DMS53 treated with DMSO at 0.1 percent for 48 hours (cell line): ENCODE data around the gene SUPT20H.
"Not testable (repeated sequence)": the region's sequence is repeated elsewhere in the genome, so short reads cannot be mapped to it uniquely, and the experiment has no call there.

ENCODE experiments used
- DNase-seq: peaks from one replicate; lab custom pipeline; 2025; ENCODE audit not compliant: unreplicated experiment; lab: John Stamatoyannopoulos, UW

Gene SUPT20H

GRCh38 chr13:37070145-37070695 lies 10.7 kb upstream of the SUPT20H start:
- no peak for DNase-seq

GRCh38 chr13:37069597-37070103 lies 10.2 kb upstream of the SUPT20H start:
- no peak for DNase-seq

- DNase-seq: no peak
Observed at GRCh38 chr13:37068962-37069361, 9.5 kb upstream of the SUPT20H start.

- DNase-seq: no peak
Observed at GRCh38 chr13:37067874-37068273, 8.4 kb upstream of the SUPT20H start.

- no peak for DNase-seq
Observed at GRCh38 chr13:37065890-37066526, 6.5 kb upstream of the SUPT20H start.

- DNase-seq: no peak
Observed at GRCh38 chr13:37059848-37060192, 332 bp upstream of the SUPT20H start.

GRCh38 chr13:37056228-37056627 lies 3.3 kb downstream of the SUPT20H start:
- DNase-seq: not testable (repeated sequence)

GRCh38 chr13:37053111-37053510 lies 6.4 kb downstream of the SUPT20H start:
- DNase-seq: not testable (repeated sequence)

GRCh38 chr13:37049810-37050209 lies 9.7 kb downstream of the SUPT20H start:
- no peak for DNase-seq

- DNase-seq: no peak
Observed at GRCh38 chr13:37047846-37048245, 11.6 kb downstream of the SUPT20H start.

GRCh38 chr13:37047032-37047431 lies 12.5 kb downstream of the SUPT20H start:
- no peak for DNase-seq

GRCh38 chr13:37046062-37046461 lies 13.4 kb downstream of the SUPT20H start:
- no peak for DNase-seq

- DNase-seq: no peak
Observed at GRCh38 chr13:37040789-37041188, 18.7 kb downstream of the SUPT20H start.

- no peak for DNase-seq
Observed at GRCh38 chr13:37039896-37040295, 19.6 kb downstream of the SUPT20H start.

GRCh38 chr13:37037241-37037640 lies 22.2 kb downstream of the SUPT20H start:
- DNase-seq: no peak

GRCh38 chr13:37029617-37030016 lies 29.9 kb downstream of the SUPT20H start:
- no peak for DNase-seq

GRCh38 chr13:37027639-37028038 lies 31.8 kb downstream of the SUPT20H start:
- DNase-seq: no peak

GRCh38 chr13:37026771-37027170 lies 32.7 kb downstream of the SUPT20H start:
- DNase-seq: no peak

- no peak for DNase-seq
Observed at GRCh38 chr13:37023871-37024270, 35.6 kb downstream of the SUPT20H start.

- DNase-seq: no peak
Observed at GRCh38 chr13:37014609-37015008, 44.9 kb downstream of the SUPT20H start.

- no peak for DNase-seq
Observed at GRCh38 chr13:37011788-37012187, 47.7 kb downstream of the SUPT20H start.

GRCh38 chr13:37011002-37011401 lies 48.5 kb downstream of the SUPT20H start:
- no peak for DNase-seq

- DNase-seq: no peak
Observed at GRCh38 chr13:37010424-37010823, 49.1 kb downstream of the SUPT20H start.
